Peyer's patch (tissue), 4 donors: ENCODE measurements around the gene SPECC1L.

Source experiments
- POLR2A ChIP-seq, 2 donors: fragments of 450-650 bp; IDR thresholded peaks; one replicate each; pipeline ENCODE4 v1.5.1; 2017; ENCODE audit warnings: antibody characterized with exemption in 2 of 2, mild to moderate bottlenecking in 2 of 2, moderate library complexity in 2 of 2
- TF ChIP-seq, protein P1 (sequence below), 6 experiments: fragments of 450-650 bp in 4 of 6; fragments of 200-600 bp in 2 of 6; sonication (generic) in 1 of 6; IDR thresholded peaks; one replicate each; pipeline ENCODE4 v1.5.1; 2017 to 2019; ENCODE audit warnings: antibody characterized with exemption in 6 of 6, mild to moderate bottlenecking in 3 of 6, moderate library complexity in 1 of 6

DNA sequence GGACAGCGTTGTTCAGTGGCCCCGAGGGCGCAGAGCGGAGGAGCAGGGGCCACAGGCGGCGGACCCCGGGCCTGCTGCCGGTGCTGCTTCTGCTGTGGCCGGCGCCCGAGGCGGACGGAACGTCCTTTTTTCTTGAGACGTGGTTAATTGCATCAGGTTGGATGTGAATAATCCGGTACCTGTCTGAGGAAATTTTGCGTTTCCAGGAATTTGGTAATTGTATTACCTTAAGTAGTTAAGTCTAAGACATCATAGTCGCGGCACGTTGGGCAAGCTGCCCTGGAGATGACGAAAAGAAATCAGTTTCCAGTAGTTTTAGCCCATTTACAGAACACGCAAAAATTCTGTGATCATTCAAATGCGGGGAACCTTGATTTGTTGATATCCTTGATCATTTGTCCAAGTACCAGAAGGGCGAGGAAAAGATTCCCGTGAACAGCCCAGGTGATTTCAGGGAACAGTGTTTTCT is 789 bp downstream of the SPECC1L start:
- TF ChIP-seq, protein P1, sequence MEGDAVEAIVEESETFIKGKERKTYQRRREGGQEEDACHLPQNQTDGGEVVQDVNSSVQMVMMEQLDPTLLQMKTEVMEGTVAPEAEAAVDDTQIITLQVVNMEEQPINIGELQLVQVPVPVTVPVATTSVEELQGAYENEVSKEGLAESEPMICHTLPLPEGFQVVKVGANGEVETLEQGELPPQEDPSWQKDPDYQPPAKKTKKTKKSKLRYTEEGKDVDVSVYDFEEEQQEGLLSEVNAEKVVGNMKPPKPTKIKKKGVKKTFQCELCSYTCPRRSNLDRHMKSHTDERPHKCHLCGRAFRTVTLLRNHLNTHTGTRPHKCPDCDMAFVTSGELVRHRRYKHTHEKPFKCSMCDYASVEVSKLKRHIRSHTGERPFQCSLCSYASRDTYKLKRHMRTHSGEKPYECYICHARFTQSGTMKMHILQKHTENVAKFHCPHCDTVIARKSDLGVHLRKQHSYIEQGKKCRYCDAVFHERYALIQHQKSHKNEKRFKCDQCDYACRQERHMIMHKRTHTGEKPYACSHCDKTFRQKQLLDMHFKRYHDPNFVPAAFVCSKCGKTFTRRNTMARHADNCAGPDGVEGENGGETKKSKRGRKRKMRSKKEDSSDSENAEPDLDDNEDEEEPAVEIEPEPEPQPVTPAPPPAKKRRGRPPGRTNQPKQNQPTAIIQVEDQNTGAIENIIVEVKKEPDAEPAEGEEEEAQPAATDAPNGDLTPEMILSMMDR (IDR thresholded peaks at IDR 0.05), result no peak
- no peak for TF ChIP-seq POLR2A (IDR thresholded peaks at IDR 0.05)
